ENCODE data around the gene PPP6R1.
A peak's percentile ranks its signal among the peaks of the same experiment; 100 is the strongest.

The PPP6R1 gene

GRCh38 chr19:55258828-55259539, at the start of gene PPP6R1:
Gene PPP6R1, minus strand, starts transcription at chr19:55259017. Its CDS starts 11,914 bp downstream, at chr19:55247103.
- DNase-seq (ENCODE audit: low read depth, low spot score): peak; percentile 84

GRCh38 chr19:55308281-55308680, 49.5 kb upstream of the PPP6R1 start:
- DNase-seq (ENCODE audit: low read depth, low spot score): no peak

- DNase-seq (ENCODE audit: low read depth, low spot score): no peak
Measured at GRCh38 chr19:55306712-55307111, 47.9 kb upstream of the PPP6R1 start.

- no peak for DNase-seq (ENCODE audit: low read depth, low spot score)
Measured at GRCh38 chr19:55305983-55306562, 47.3 kb upstream of the PPP6R1 start.

GRCh38 chr19:55305491-55305890, 46.7 kb upstream of the PPP6R1 start:
- DNase-seq (ENCODE audit: low read depth, low spot score): no peak

- DNase-seq (ENCODE audit: low read depth, low spot score): no peak
Measured at GRCh38 chr19:55304980-55305379, 46.2 kb upstream of the PPP6R1 start.

- DNase-seq (ENCODE audit: low read depth, low spot score): no peak
Measured at GRCh38 chr19:55304279-55304978, 45.6 kb upstream of the PPP6R1 start.

- no peak for DNase-seq (ENCODE audit: low read depth, low spot score)
Measured at GRCh38 chr19:55303477-55303876, 44.7 kb upstream of the PPP6R1 start.

- no peak for DNase-seq (ENCODE audit: low read depth, low spot score)
Measured at GRCh38 chr19:55302318-55302703, 43.5 kb upstream of the PPP6R1 start.

GRCh38 chr19:55301459-55302317, 42.9 kb upstream of the PPP6R1 start:
- DNase-seq (ENCODE audit: low read depth, low spot score): no peak

GRCh38 chr19:55300886-55301458, 42.2 kb upstream of the PPP6R1 start:
- DNase-seq (ENCODE audit: low read depth, low spot score): no peak

GRCh38 chr19:55299991-55300390, 41.2 kb upstream of the PPP6R1 start:
- DNase-seq (ENCODE audit: low read depth, low spot score): no peak

- DNase-seq (ENCODE audit: low read depth, low spot score): no peak
Measured at GRCh38 chr19:55297267-55297666, 38.5 kb upstream of the PPP6R1 start.

GRCh38 chr19:55289117-55289796, 30.4 kb upstream of the PPP6R1 start:
- DNase-seq (ENCODE audit: low read depth, low spot score): no peak

- DNase-seq (ENCODE audit: low read depth, low spot score): no peak
Measured at GRCh38 chr19:55287361-55288079, 28.7 kb upstream of the PPP6R1 start.

- no peak for DNase-seq (ENCODE audit: low read depth, low spot score)
Measured at GRCh38 chr19:55285229-55285890, 26.5 kb upstream of the PPP6R1 start.

- no peak for DNase-seq (ENCODE audit: low read depth, low spot score)
Measured at GRCh38 chr19:55284405-55285058, 25.7 kb upstream of the PPP6R1 start.

- DNase-seq (ENCODE audit: low read depth, low spot score): no peak
Measured at GRCh38 chr19:55283548-55284377, 24.9 kb upstream of the PPP6R1 start, which contains the start of gene BRSK1. Gene BRSK1, plus strand, starts transcription at chr19:55283997. Its CDS starts 446 bp downstream, at chr19:55284443.

All from iPS DF 19.7 (cell line).